Measurements from ENCODE around the gene SLFN13. TPM values are rescaled to one million over a fixed set of nuclear protein-coding genes. Genes with fewer than 3 reads are reported as not detected.
"Not testable (repeated sequence)": the region's sequence is repeated elsewhere in the genome, so short reads cannot be mapped to it uniquely, and the experiment has no call there.

Gene SLFN13
- total RNA-seq, 1 experiment from 2014 or later = 10.1 TPM

- no peak overlapping the region for H2AFZ ChIP-seq (ENCODE audit: low read length)
- no peak overlapping the region for H2AK5ac ChIP-seq (ENCODE audit: insufficient read length, low read length)
- H3K27ac Mint-ChIP-seq = no peak overlapping the region
- peaks cover 2 to 7% of the 10 kb centered on the region in 2 experiments; a peak in 2 of 5 replicates for H3K9me3 Mint-ChIP-seq
- H3K27me3 ChIP-seq (ENCODE audit: insufficient read depth, low read length) = no peaks in the 10 kb centered on the region
- no peak overlapping the region for H4K8ac ChIP-seq (replicated peaks; ENCODE audit: insufficient read length, low read depth, low read length)
- peaks cover 1 to 32% (median 15%) of the 10 kb centered on the region in 3 experiments; a peak in 3 of 7 replicates for H3K36me3 Mint-ChIP-seq (ENCODE audit: insufficient read depth in 1 of 3, low read depth in 3 of 3)
- H4K91ac ChIP-seq (ENCODE audit: insufficient read length, low read depth, low read length) = no peak overlapping the region
- H3K4ac ChIP-seq (ENCODE audit: low read depth, low read length) = no peak overlapping the region
- no peak for TF ChIP-seq CTCF (conservative IDR thresholded peaks at IDR 0.05)
- no peak overlapping the region for H2BK20ac ChIP-seq (ENCODE audit: low read depth, low read length, poor library complexity, severe bottlenecking)
- 0 out of 2 replicates have a peak, but pooled peaks cover 2% of the 10 kb centered on the region for H3K79me2 ChIP-seq (ENCODE audit: insufficient read depth, low read length)
- H3T11ph ChIP-seq (ENCODE audit: low read length) = no peak overlapping the region
- H4K20me1 ChIP-seq (ENCODE audit: control insufficient read depth, insufficient read depth, insufficient read length) = no peaks in the 10 kb centered on the region
- H3K9me3 ChIP-seq (ENCODE audit: control insufficient read depth, low read depth, low read length) = no peaks in the 10 kb centered on the region
- no peaks in the 10 kb centered on the region for H3K4me1 ChIP-seq (ENCODE audit: insufficient read depth, low read length)
- no peak overlapping the region for H2BK120ac ChIP-seq (ENCODE audit: low read depth, low read length, poor library complexity, severe bottlenecking)
- no peak overlapping the region for H2BK5ac ChIP-seq (ENCODE audit: insufficient read length, low read length)
- H3K27me3 Mint-ChIP-seq (ENCODE audit: low read depth) = no peaks in the 10 kb centered on the region
- no peak overlapping the region for H3K56ac ChIP-seq (ENCODE audit: insufficient read length, low read depth, low read length)
- H2BK12ac ChIP-seq (ENCODE audit: insufficient read length, low read depth, low read length) = no peak overlapping the region
- H3K79me1 ChIP-seq (ENCODE audit: insufficient read depth, low read depth, low read length, poor library complexity, severe bottlenecking) = no peaks in the 10 kb centered on the region
- no peak for DNase-seq
- no peak overlapping the region for H3K9ac ChIP-seq (ENCODE audit: extremely low read depth, insufficient read length, low read length)
- no CpG with 5 or more reads among the region's 2 CpGs for WGBS (ENCODE audit: extremely low coverage, insufficient read length, low lambda C conversion rate)
- H2BK15ac ChIP-seq (ENCODE audit: low read depth, low read length) = no peak overlapping the region
- no peak overlapping the region for H3K4me2 ChIP-seq (ENCODE audit: insufficient read depth, insufficient read length, low read length)
- H3K23me2 ChIP-seq (ENCODE audit: insufficient read length, low read depth, low read length, poor library complexity, severe bottlenecking) = no peaks in the 10 kb centered on the region
- H3K4me3 Mint-ChIP-seq = no peak overlapping the region
- no peak overlapping the region for H3K14ac ChIP-seq (ENCODE audit: insufficient read depth, low read length)
- H3K4me1 Mint-ChIP-seq = no peaks in the 10 kb centered on the region
- no peak overlapping the region for H3K18ac ChIP-seq (ENCODE audit: insufficient read length, low read depth, low read length)
- H3K23ac ChIP-seq (ENCODE audit: insufficient read length, low read depth, low read length) = no peak overlapping the region
- no peak overlapping the region for H3K27ac ChIP-seq (ENCODE audit: insufficient read length, low read depth, low read length)
- H4K5ac ChIP-seq (ENCODE audit: insufficient read length, low read depth, low read length) = no peak overlapping the region
Observed at GRCh38 chr17:35416659-35417058, 31.9 kb downstream of the SLFN13 start.

- H2BK15ac ChIP-seq (ENCODE audit: low read depth, low read length); DNase-seq; H3K18ac ChIP-seq (ENCODE audit: insufficient read length, low read depth, low read length); H3K27me3 ChIP-seq (ENCODE audit: insufficient read depth, low read length); H2AK5ac ChIP-seq (ENCODE audit: insufficient read length, low read length); H3K4me1 Mint-ChIP-seq; H2BK5ac ChIP-seq (ENCODE audit: insufficient read length, low read length); H3K4me1 ChIP-seq (ENCODE audit: insufficient read depth, low read length); H2BK120ac ChIP-seq (ENCODE audit: low read depth, low read length, poor library complexity, severe bottlenecking); H3K27ac Mint-ChIP-seq; H4K20me1 ChIP-seq (ENCODE audit: control insufficient read depth, insufficient read depth, insufficient read length); H3K4ac ChIP-seq (ENCODE audit: low read depth, low read length); H3K14ac ChIP-seq (ENCODE audit: insufficient read depth, low read length); H4K8ac ChIP-seq (replicated peaks; ENCODE audit: insufficient read length, low read depth, low read length); H3K9me3 ChIP-seq (ENCODE audit: control insufficient read depth, low read depth, low read length); H3K23ac ChIP-seq (ENCODE audit: insufficient read length, low read depth, low read length); H3K4me2 ChIP-seq (ENCODE audit: insufficient read depth, insufficient read length, low read length); H2BK20ac ChIP-seq (ENCODE audit: low read depth, low read length, poor library complexity, severe bottlenecking); H3K23me2 ChIP-seq (ENCODE audit: insufficient read length, low read depth, low read length, poor library complexity, severe bottlenecking); H3K79me2 ChIP-seq (ENCODE audit: insufficient read depth, low read length); H3K27ac ChIP-seq (ENCODE audit: insufficient read length, low read depth, low read length); H4K91ac ChIP-seq (ENCODE audit: insufficient read length, low read depth, low read length); H3K56ac ChIP-seq (ENCODE audit: insufficient read length, low read depth, low read length); H3K9ac ChIP-seq (ENCODE audit: extremely low read depth, insufficient read length, low read length); H2AFZ ChIP-seq (ENCODE audit: low read length); H3K79me1 ChIP-seq (ENCODE audit: insufficient read depth, low read depth, low read length, poor library complexity, severe bottlenecking); H2BK12ac ChIP-seq (ENCODE audit: insufficient read length, low read depth, low read length); H3K4me3 Mint-ChIP-seq; H4K5ac ChIP-seq (ENCODE audit: insufficient read length, low read depth, low read length); H3K9me3 Mint-ChIP-seq; H3T11ph ChIP-seq (ENCODE audit: low read length); H3K27me3 Mint-ChIP-seq (ENCODE audit: low read depth): not testable (repeated sequence)
- peaks cover 1 to 29% (median 15%) of the 10 kb centered on the region in 3 experiments; a peak in 3 of 7 replicates for H3K36me3 Mint-ChIP-seq (ENCODE audit: insufficient read depth in 1 of 3, low read depth in 3 of 3)
- WGBS (ENCODE audit: extremely low coverage, insufficient read length, low lambda C conversion rate) = no CpG with 5 or more reads among the region's 2 CpGs
Observed at GRCh38 chr17:35414707-35415106, 33.9 kb downstream of the SLFN13 start.

All from H9 (cell line).